Prostate gland (tissue), 2 donors: ENCODE measurements around the gene FMO5. TPM values are rescaled to one million over a fixed set of nuclear protein-coding genes. Genes with fewer than 3 reads are reported as not detected.
"Not testable (repeated sequence)": the region's sequence is repeated elsewhere in the genome, so short reads cannot be mapped to it uniquely, and the experiment has no call there.

Source experiments
- DNase-seq: peaks from one replicate; pipeline ENCODE4 v3.0.0-alpha.2; 2019; ENCODE audit warnings: low spot score
- H3K27ac ChIP-seq, 2 donors: fragments of 200-600 bp; sonication (generic); 2 replicates each; pipeline ENCODE4 v1.5.1; 2017 to 2019
- H3K27me3 ChIP-seq: fragments of 200-600 bp; sonication (generic); replicated peaks from 2 replicates; pipeline ENCODE4 v1.5.1; 2019; ENCODE audit not compliant: insufficient read depth
- H3K36me3 ChIP-seq, 2 donors: fragments of 200-600 bp; sonication (generic); 1 replicate in 1 of 2; 2 replicates in 1 of 2; pipeline versions ENCODE4 v1.5.1 to v1.8.1; 2017 to 2019
- H3K4me1 ChIP-seq: fragments of 200-600 bp; sonication (generic); replicated peaks from 2 replicates; pipeline ENCODE4 v1.5.1; 2019
- H3K4me3 ChIP-seq, 2 donors: fragments of 200-600 bp; sonication (generic); 2 replicates each; pipeline ENCODE4 v1.5.1; 2017 to 2019
- H3K9me3 ChIP-seq: fragments of 200-600 bp; sonication (generic); 2 replicates; pipeline ENCODE4 v1.5.1; 2017
- POLR2A ChIP-seq: fragments of 450-650 bp; IDR thresholded peaks from one replicate; pipeline ENCODE4 v1.6.1; 2016; ENCODE audit warnings: antibody characterized with exemption, mild to moderate bottlenecking
- POLR2AphosphoS5 ChIP-seq: sonication (generic); formaldehyde crosslinking; IDR thresholded peaks from one replicate; pipeline ENCODE4 v1.6.1; 2017; ENCODE audit warnings: antibody characterized with exemption
- WGBS: methylation state at CpG from one replicate; pipeline ENCODE4 v1.1.5; 2018; 5-methylcytosine and 5-hydroxymethylcytosine counted together
- intact Hi-C: fragments of 100-400 bp; cut with DNase I; formaldehyde crosslinking; loops from one replicate; pipeline ENCODE4 v1.14.2; 2022
- total RNA-seq, 2 donors: library from RNA; depleted of rRNA; stranded (reverse); fragments of >200 nt; gene quantifications; one replicate each; pipeline ENCODE4 v1.1.0, GENCODE V29; 2016
- TF ChIP-seq, protein P1 (sequence below), 4 experiments: fragments of 200-600 bp in 2 of 4; fragments of 450-650 bp in 2 of 4; sonication (generic) in 2 of 4; IDR thresholded peaks; 1 replicate in 3 of 4; 2 replicates in 1 of 4; pipeline ENCODE4 v1.5.1; 2016 to 2019; ENCODE audit warnings: antibody characterized with exemption in 4 of 4, mild to moderate bottlenecking in 2 of 4, moderate library complexity in 2 of 4

FMO5 gene
- total RNA-seq, 2 donors from 2014 or later = 9.1 to 19.3 TPM

DNA sequence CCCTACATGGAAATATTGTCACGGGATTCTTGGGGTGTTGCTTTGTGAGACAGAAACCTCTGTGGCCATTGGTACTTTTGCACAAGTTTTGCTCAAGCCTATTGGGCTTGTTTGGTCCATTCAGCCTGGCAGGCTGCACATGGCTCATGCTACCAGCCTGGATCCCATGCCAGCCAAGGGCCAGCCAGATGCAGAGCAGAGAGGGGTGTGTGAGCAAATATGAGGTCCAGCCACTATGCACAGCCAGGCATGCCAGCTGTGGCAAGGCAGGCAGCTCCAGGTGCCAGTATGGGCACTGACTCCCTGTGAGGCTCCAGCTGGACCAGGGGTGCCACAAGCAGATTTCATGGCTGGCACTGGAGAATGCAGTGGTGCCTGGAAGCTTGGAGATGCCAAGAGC, 10.7 kb upstream of the FMO5 start:
- H3K36me3 ChIP-seq = no peaks in the 10 kb centered on the region
- TF ChIP-seq, protein P1, sequence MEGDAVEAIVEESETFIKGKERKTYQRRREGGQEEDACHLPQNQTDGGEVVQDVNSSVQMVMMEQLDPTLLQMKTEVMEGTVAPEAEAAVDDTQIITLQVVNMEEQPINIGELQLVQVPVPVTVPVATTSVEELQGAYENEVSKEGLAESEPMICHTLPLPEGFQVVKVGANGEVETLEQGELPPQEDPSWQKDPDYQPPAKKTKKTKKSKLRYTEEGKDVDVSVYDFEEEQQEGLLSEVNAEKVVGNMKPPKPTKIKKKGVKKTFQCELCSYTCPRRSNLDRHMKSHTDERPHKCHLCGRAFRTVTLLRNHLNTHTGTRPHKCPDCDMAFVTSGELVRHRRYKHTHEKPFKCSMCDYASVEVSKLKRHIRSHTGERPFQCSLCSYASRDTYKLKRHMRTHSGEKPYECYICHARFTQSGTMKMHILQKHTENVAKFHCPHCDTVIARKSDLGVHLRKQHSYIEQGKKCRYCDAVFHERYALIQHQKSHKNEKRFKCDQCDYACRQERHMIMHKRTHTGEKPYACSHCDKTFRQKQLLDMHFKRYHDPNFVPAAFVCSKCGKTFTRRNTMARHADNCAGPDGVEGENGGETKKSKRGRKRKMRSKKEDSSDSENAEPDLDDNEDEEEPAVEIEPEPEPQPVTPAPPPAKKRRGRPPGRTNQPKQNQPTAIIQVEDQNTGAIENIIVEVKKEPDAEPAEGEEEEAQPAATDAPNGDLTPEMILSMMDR (IDR thresholded peaks at IDR 0.05) = no peak
- intact Hi-C loops = no loop called here
- no peaks in the 10 kb centered on the region for H3K9me3 ChIP-seq
- H3K4me1 ChIP-seq = peaks cover 4% of the 10 kb centered on the region
- H3K27me3 ChIP-seq = no peaks in the 10 kb centered on the region
- no peak overlapping the region for H3K4me3 ChIP-seq
- H3K27ac ChIP-seq = no peak overlapping the region
- 100% methylated on average over 1 of the region's 1 CpG for WGBS
- no peak for DNase-seq

DNA sequence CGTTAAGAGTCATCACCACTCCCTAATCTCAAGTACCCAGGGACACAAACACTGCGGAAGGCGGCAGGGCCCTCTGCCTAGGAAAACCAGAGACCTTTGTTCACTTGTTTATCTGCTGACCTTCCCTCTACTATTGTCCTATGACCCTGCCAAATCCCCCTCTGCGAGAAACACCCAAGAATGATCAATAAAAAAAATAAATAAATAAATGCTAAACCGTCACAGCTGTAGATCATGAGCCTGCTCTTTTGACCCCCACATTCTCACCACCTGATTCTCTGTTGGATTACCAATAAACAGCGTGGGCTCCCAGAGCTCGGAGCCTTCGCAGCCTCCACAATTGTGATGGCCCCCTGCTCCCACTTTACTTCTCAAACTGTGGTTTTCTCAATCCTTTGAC, 8.8 kb upstream of the FMO5 start:
- H3K4me1 ChIP-seq, H3K27me3 ChIP-seq, H3K36me3 ChIP-seq, DNase-seq, intact Hi-C loops, H3K9me3 ChIP-seq, H3K4me3 ChIP-seq, H3K27ac ChIP-seq: not testable (repeated sequence)
- 88% methylated on average over 8 of the region's 8 CpGs for WGBS

DNA sequence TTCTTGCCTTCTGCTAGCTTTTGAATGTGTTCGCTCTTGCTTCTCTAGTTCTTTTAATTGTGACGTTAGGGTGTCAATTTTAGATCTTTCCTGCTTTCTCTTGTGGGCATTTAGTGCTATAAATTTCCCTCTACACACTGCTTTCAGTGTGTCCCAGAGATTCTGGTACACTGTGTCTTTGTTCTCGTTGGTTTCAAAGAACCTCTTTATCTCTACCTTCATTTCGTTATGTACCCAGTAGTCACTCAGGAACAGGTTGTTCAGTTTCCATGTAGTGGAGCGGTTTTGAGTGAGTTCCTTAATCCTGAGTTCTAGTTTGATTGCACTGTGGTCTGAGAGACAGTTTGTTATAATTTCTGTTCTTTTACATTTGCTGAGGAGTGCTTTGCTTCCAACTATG, 5.9 kb upstream of the FMO5 start:
- WGBS = 45% methylated on average over 5 of the region's 5 CpGs
- H3K4me3 ChIP-seq, H3K27ac ChIP-seq, H3K4me1 ChIP-seq, H3K36me3 ChIP-seq, H3K9me3 ChIP-seq, intact Hi-C loops, H3K27me3 ChIP-seq, DNase-seq: not testable (repeated sequence)
- TF ChIP-seq POLR2AphosphoS5 = peak; percentile 59

DNA sequence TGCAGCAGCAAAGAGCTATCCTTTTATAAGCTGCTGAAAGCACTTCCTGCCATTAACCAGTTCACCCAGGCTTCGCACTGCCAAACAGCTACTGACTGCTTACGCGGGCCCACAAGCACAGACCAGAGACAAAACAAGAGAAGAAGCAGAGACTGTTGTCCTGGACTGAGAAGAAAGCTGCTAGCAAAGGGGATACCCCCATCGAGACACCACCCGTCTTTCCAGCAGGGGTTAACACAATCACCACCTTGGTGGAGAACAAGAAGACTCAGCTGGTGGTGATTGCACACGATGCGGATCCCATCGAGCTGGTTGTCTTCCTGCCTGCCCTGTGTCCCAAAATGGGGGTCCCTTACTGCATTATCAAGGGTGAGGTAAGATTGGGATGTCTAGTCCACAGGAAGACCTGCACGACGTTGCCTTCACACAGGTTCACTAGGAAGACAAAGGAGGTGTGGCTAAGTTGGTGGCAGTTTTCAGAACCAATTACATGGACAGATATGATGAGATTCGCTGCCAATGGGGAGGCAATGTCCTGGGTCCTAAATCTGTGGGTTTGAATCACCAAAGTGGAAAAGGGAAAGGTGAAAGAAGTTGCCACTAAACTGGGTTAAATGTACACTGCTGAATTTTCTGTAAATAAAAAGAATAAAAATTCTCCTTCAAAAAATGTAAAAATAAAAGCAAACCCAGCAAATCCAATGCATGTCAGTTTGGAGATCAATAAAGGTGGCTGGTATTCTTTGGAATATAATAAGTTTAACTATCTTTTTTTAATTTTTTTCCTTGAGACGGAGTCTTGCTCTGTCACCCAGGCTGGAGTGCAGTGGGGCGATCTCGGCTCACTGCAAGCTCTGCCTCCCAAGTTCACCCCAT, 1.2 kb downstream of the FMO5 start:
- intact Hi-C loops = no loop called here
- no peak for DNase-seq
- Histone ChIP-seq H3K4me1 (no peaks in the 10 kb centered on the region), H3K27me3 (no peaks in the 10 kb centered on the region), H3K36me3 (no peaks in the 10 kb centered on the region), H3K4me3 (no peak overlapping the region), H3K9me3 (no peaks in the 10 kb centered on the region), H3K27ac (no peak overlapping the region)
- TF ChIP-seq POLR2A (no peak), POLR2AphosphoS5 (no peak)
- TF ChIP-seq, protein P1 (IDR thresholded peaks at IDR 0.05) = no peak
- WGBS = 49% methylated on average over 14 of the region's 14 CpGs

DNA sequence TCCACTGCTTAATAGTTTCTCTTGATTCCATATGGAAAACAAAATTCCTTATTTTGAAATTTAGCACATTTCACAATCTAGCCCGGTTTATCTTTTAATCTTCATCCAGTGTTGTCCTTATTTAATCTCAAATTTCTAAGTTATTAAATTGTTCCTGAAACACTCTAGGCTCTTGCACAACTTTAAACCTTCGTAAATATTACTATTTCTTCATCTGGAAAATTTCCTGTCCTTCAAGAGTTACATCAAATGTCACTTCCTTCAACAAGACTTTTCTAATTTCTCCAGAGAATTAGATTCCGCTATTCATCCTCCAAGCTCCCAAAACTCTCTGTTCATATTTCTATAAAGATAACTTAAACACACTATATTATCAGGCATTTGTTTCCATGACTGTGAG, 6.5 kb downstream of the FMO5 start:
- WGBS = 53% methylated on average over 3 of the region's 3 CpGs
- Histone ChIP-seq H3K27ac (no peak overlapping the region), H3K4me1 (no peaks in the 10 kb centered on the region), H3K36me3 (no peaks in the 10 kb centered on the region), H3K9me3 (no peaks in the 10 kb centered on the region), H3K4me3 (no peak overlapping the region), H3K27me3 (no peaks in the 10 kb centered on the region)
- TF ChIP-seq, protein P1 (IDR thresholded peaks at IDR 0.05) = no peak
- TF ChIP-seq POLR2A (no peak), POLR2AphosphoS5 (no peak)
- intact Hi-C loops = no loop called here
- no peak for DNase-seq

DNA sequence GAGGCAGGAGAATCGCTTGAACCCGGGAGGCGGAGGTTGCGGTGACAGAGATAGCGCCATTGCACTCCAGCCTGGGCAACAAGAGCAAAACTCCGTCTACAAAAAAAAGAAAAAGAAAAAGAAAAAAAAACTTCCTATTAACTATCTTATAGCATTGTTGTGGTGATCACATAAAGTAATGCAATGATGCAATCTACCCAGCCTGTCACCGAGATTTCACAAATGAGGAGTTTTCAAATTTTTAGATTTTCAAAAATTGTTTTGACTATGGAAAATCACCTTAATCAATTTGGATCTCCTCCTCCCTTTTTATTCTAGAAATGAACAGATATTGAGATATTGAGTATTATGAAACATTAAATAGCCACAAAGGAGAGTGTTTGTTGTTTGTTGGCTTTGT, 8.0 kb downstream of the FMO5 start:
- Histone ChIP-seq H3K36me3 (no peaks in the 10 kb centered on the region), H3K4me1 (no peaks in the 10 kb centered on the region), H3K4me3 (no peak overlapping the region), H3K9me3 (no peaks in the 10 kb centered on the region), H3K27ac (no peak overlapping the region), H3K27me3 (no peaks in the 10 kb centered on the region)
- 98% methylated on average over 7 of the region's 7 CpGs for WGBS
- no peak for DNase-seq
- TF ChIP-seq POLR2AphosphoS5 (no peak), POLR2A (no peak)
- TF ChIP-seq, protein P1 (IDR thresholded peaks at IDR 0.05) = no peak
- intact Hi-C loops = no loop called here
